ENCODE measurements around the gene LRWD1. TPM values are rescaled to one million over a fixed set of nuclear protein-coding genes. Genes with fewer than 3 reads are reported as not detected.
A peak's percentile ranks its signal among the peaks of the same experiment; 100 is the strongest.

LRWD1 gene
- total RNA-seq, 2 experiments from 2014 or later = 39.1 to 68.2 TPM

DNA sequence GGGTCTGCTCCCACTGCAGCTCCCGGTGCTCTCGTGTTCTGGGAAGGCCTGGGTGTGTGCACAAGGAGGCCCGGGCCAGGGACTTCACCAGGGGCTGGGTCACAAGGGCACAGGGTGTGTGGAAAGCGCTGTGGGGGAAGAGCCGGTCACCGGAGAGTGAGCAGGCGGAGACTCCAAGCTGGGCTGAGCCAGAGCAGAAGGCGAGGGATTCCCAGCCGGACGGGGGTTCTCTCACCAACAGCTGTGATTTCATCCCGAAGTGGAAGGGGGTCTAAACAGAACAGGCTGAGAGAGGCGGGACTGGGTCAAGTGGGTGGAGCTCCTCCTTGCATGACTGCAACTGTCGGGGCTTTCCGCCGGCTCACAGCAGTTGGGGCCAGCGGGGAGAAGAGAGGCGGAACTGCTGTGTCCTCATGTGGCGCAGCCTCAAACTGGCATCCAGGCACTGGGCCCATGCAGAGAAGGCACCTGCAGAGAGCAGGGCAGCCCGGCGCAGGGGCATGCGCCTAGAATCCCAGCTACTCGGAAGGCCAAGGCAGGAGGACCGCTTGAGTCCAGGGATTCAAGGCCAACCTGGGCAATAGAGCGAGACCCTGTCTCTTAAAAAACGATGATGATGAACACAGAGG is 39.0 kb upstream of the LRWD1 start:
- BruUV-seq (replicated peaks) = no TSS peak
- POLR2A ChIA-PET = interaction anchor here (0.8 to 4.6 kb wide), 13 partner anchors 9 to 441 kb away, joined by 3 to 40 read pairs (median 5); no protein-coding TSS in a partner anchor

DNA sequence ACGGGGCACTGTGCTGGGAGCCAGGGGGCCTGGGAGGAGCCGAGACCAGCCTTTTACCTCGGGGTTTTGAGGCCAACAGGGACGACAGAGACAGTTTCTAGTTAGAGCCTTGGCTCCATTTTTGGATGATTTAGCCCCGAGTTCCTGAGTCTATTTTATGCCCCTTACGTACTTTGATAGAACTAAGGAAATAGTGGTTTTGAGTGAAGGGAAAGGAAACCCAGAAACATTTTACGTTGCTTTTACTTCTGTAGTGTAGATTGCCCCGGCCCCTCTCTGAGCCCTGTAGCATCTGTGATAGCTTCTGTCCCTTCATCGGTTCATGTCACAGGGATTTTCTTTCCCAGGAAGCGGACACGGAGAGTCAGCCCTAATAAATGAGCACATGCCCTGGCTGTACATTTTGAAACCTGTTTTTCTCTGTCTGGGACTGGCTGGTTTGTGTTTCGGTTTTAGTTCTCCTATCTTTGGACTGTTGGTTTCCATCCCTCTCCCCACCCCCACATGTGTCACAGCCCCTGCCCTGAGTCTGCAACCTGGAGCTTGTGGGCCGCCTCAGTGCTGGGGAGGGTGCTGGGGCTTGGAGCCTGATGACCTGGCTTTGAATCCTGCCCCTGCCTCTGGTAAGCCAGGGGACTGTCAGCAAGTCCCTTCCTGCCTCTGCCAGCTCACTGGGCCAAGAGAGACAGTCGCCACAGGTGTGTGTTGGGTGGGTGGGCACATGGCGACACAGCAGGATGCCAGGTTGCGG is 38.3 kb upstream of the LRWD1 start:
- TSS peak; percentile 93 for BruUV-seq (replicated peaks)
- Histone ChIP-seq H3K4me1 (ENCODE audit: insufficient read depth, low read length, poor library complexity, severe bottlenecking) (peaks cover 96% of the 10 kb centered on the region), H3K9me2 (ENCODE audit: insufficient read depth, low read length) (no peaks in the 10 kb centered on the region), H3K9me3 (ENCODE audit: low read length) (no peaks in the 10 kb centered on the region), H3K79me2 (ENCODE audit: insufficient read depth, low read depth, low read length) (peaks cover 13% of the 10 kb centered on the region; the same call in 1 of the 2 replicates), H3K4me3 (ENCODE audit: low read depth, low read length, poor library complexity, severe bottlenecking) (peak overlapping the region; percentile 52), H3K36me3 (ENCODE audit: insufficient read depth, low read length) (peaks cover 55% of the 10 kb centered on the region), H3K4me2 (ENCODE audit: low read length) (peak overlapping the region; percentile 97), H3K27ac (ENCODE audit: low read depth, low read length, poor library complexity, severe bottlenecking) (peak overlapping the region; percentile 97), H4K20me1 (ENCODE audit: insufficient read depth, low read length) (no peaks in the 10 kb centered on the region), H2AFZ (ENCODE audit: low read length) (no peak overlapping the region)
- no peak for TF ChIP-seq EZH2phosphoT487 (IDR thresholded peaks at IDR 0.05; ENCODE audit: borderline replicate concordance, low read depth, low read length)
- TF ChIP-seq, protein P1, sequence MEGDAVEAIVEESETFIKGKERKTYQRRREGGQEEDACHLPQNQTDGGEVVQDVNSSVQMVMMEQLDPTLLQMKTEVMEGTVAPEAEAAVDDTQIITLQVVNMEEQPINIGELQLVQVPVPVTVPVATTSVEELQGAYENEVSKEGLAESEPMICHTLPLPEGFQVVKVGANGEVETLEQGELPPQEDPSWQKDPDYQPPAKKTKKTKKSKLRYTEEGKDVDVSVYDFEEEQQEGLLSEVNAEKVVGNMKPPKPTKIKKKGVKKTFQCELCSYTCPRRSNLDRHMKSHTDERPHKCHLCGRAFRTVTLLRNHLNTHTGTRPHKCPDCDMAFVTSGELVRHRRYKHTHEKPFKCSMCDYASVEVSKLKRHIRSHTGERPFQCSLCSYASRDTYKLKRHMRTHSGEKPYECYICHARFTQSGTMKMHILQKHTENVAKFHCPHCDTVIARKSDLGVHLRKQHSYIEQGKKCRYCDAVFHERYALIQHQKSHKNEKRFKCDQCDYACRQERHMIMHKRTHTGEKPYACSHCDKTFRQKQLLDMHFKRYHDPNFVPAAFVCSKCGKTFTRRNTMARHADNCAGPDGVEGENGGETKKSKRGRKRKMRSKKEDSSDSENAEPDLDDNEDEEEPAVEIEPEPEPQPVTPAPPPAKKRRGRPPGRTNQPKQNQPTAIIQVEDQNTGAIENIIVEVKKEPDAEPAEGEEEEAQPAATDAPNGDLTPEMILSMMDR (conservative IDR thresholded peaks at IDR 0.05; ENCODE audit: low read length) = no peak
- DNase-seq (ENCODE audit: low spot score) = peak; percentile 89
- ChIA-PET POLR2A (interaction anchor here (0.6 to 4.6 kb wide), 14 partner anchors 8 to 442 kb away, joined by 3 to 40 read pairs (median 4); no protein-coding TSS in a partner anchor), CTCF (ENCODE audit: unreplicated experiment) (interaction anchor here (0.9 to 1.5 kb wide), 3 partner anchors 13 to 21 kb away, joined by 3 to 4 read pairs (median 3); no protein-coding TSS in a partner anchor)
- intact Hi-C loops (cut with micrococcal nuclease; ENCODE audit: unreplicated experiment) = loop anchor here (1.0 kb wide), 2 partner anchors 15 to 19 kb away; no protein-coding TSS in a partner anchor

More for the DNA sequence above, 39.0 kb upstream of the LRWD1 start:
- DNase-seq (ENCODE audit: low spot score) = peak; percentile 94
- Histone ChIP-seq H3K4me1 (ENCODE audit: insufficient read depth, low read length, poor library complexity, severe bottlenecking) (peaks cover 96% of the 10 kb centered on the region), H3K36me3 (ENCODE audit: insufficient read depth, low read length) (peaks cover 62% of the 10 kb centered on the region), H3K27ac (ENCODE audit: low read depth, low read length, poor library complexity, severe bottlenecking) (peak overlapping the region; percentile 97), H3K9me2 (ENCODE audit: insufficient read depth, low read length) (no peaks in the 10 kb centered on the region), H3K4me3 (ENCODE audit: low read depth, low read length, poor library complexity, severe bottlenecking) (peak overlapping the region; percentile 52), H3K79me2 (ENCODE audit: insufficient read depth, low read depth, low read length) (peaks cover 13% of the 10 kb centered on the region; the same call in 1 of the 2 replicates), H3K4me2 (ENCODE audit: low read length) (peak overlapping the region; percentile 97), H2AFZ (ENCODE audit: low read length) (no peak overlapping the region), H3K9me3 (ENCODE audit: low read length) (no peaks in the 10 kb centered on the region), H4K20me1 (ENCODE audit: insufficient read depth, low read length) (no peaks in the 10 kb centered on the region)
- CTCF ChIA-PET (ENCODE audit: unreplicated experiment) = interaction anchor here (0.9 to 1.5 kb wide), 3 partner anchors 13 to 21 kb away, joined by 3 to 4 read pairs (median 3); no protein-coding TSS in a partner anchor
- intact Hi-C loops (cut with micrococcal nuclease; ENCODE audit: unreplicated experiment) = loop anchor here (1.0 kb wide), 3 partner anchors 13 to 20 kb away; no protein-coding TSS in a partner anchor
- TF ChIP-seq, protein P1 (conservative IDR thresholded peaks at IDR 0.05; ENCODE audit: low read length) = no peak
- no peak for TF ChIP-seq EZH2phosphoT487 (IDR thresholded peaks at IDR 0.05; ENCODE audit: borderline replicate concordance, low read depth, low read length)
